GM23338 (cell line): ENCODE results near the gene PABPC1L.

Experiments used
- CREB1 ChIP-seq: fragments of 250-450 bp; sonication (Bioruptor Pico); IDR thresholded peaks from 2 replicates; pipeline ENCODE4 v1.5.0; 2020; ENCODE audit warnings: low read depth, mild to moderate bottlenecking, moderate library complexity
- TF ChIP-seq, protein P1 (sequence below): IDR thresholded peaks from one replicate; pipeline ENCODE4 v1.6.1; 2018; ENCODE audit warnings: antibody characterized with exemption; ENCODE audit not compliant: unreplicated experiment
- TF ChIP-seq, protein P2 (sequence below), 2 experiments: fragments of 200-600 bp in 1 of 2; sonication (generic) in 1 of 2; conservative IDR thresholded peaks; 2 replicates each; pipeline versions ENCODE4 v1.5.1 to v1.6.1; 2016 to 2017; ENCODE audit warnings: antibody characterized with exemption in 2 of 2, low read depth in 2 of 2, mild to moderate bottlenecking in 2 of 2, moderate library complexity in 1 of 2

DNA sequence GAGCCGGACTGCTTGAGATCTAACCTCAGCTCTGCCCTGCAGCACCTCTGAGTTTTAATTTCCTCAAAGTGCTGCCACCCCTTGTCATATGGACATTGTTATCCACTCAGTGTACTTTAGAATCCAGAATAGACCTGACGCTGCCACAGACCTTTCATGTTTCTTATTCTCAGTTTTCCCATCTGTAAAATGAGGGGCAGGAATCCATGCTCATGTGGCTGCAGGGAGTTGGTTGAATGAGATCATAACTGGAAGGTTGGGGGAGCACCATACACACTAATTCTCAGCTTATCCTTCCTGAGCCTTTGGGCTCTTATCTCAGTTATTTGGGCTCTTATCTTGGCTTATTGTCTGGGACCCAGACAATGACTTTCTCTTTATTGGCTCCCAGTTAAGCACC is 2.3 kb downstream of the PABPC1L start:
- TF ChIP-seq, protein P1, sequence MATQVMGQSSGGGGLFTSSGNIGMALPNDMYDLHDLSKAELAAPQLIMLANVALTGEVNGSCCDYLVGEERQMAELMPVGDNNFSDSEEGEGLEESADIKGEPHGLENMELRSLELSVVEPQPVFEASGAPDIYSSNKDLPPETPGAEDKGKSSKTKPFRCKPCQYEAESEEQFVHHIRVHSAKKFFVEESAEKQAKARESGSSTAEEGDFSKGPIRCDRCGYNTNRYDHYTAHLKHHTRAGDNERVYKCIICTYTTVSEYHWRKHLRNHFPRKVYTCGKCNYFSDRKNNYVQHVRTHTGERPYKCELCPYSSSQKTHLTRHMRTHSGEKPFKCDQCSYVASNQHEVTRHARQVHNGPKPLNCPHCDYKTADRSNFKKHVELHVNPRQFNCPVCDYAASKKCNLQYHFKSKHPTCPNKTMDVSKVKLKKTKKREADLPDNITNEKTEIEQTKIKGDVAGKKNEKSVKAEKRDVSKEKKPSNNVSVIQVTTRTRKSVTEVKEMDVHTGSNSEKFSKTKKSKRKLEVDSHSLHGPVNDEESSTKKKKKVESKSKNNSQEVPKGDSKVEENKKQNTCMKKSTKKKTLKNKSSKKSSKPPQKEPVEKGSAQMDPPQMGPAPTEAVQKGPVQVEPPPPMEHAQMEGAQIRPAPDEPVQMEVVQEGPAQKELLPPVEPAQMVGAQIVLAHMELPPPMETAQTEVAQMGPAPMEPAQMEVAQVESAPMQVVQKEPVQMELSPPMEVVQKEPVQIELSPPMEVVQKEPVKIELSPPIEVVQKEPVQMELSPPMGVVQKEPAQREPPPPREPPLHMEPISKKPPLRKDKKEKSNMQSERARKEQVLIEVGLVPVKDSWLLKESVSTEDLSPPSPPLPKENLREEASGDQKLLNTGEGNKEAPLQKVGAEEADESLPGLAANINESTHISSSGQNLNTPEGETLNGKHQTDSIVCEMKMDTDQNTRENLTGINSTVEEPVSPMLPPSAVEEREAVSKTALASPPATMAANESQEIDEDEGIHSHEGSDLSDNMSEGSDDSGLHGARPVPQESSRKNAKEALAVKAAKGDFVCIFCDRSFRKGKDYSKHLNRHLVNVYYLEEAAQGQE: no peak
- TF ChIP-seq, protein P2, sequence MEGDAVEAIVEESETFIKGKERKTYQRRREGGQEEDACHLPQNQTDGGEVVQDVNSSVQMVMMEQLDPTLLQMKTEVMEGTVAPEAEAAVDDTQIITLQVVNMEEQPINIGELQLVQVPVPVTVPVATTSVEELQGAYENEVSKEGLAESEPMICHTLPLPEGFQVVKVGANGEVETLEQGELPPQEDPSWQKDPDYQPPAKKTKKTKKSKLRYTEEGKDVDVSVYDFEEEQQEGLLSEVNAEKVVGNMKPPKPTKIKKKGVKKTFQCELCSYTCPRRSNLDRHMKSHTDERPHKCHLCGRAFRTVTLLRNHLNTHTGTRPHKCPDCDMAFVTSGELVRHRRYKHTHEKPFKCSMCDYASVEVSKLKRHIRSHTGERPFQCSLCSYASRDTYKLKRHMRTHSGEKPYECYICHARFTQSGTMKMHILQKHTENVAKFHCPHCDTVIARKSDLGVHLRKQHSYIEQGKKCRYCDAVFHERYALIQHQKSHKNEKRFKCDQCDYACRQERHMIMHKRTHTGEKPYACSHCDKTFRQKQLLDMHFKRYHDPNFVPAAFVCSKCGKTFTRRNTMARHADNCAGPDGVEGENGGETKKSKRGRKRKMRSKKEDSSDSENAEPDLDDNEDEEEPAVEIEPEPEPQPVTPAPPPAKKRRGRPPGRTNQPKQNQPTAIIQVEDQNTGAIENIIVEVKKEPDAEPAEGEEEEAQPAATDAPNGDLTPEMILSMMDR (conservative IDR thresholded peaks at IDR 0.05; ENCODE audit: low read depth in 2 of 2): no peak
- no peak for TF ChIP-seq CREB1 (CRISPR knock-in tag)
